ENCODE results near the gene SLC25A13.

- TF ChIP-seq NR3C1 (CRISPR knock-in tag; conservative IDR thresholded peaks at IDR 0.05; ENCODE audit: low read depth) (no peak), ATF6 (CRISPR knock-in tag; IDR thresholded peaks at IDR 0.05) (no peak), CTCF (IDR thresholded peaks at IDR 0.05) (no peak), ATF3 (CRISPR knock-in tag; conservative IDR thresholded peaks at IDR 0.05) (no peak), ZNF416 (CRISPR knock-in tag; IDR thresholded peaks at IDR 0.05) (no peak), FOXP4 (CRISPR knock-in tag; IDR thresholded peaks at IDR 0.05) (no peak), SP1 (CRISPR knock-in tag; conservative IDR thresholded peaks at IDR 0.05) (no peak), FOXK1 (CRISPR knock-in tag; IDR thresholded peaks at IDR 0.05) (no peak), KAT7 (CRISPR knock-in tag; IDR thresholded peaks at IDR 0.05; ENCODE audit: borderline replicate concordance) (no peak), ZNF138 (CRISPR knock-in tag; conservative IDR thresholded peaks at IDR 0.05) (no peak), JUN (CRISPR knock-in tag; IDR thresholded peaks at IDR 0.05) (no peak), ZNF281 (CRISPR knock-in tag; IDR thresholded peaks at IDR 0.05) (no peak)
- TF ChIP-seq, protein P1, sequence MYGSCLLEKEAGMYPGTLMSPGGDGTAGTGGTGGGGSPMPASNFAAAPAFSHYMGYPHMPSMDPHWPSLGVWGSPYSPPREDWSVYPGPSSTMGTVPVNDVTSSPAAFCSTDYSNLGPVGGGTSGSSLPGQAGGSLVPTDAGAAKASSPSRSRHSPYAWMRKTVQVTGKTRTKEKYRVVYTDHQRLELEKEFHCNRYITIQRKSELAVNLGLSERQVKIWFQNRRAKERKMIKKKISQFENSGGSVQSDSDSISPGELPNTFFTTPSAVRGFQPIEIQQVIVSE (CRISPR knock-in tag; IDR thresholded peaks at IDR 0.05; ENCODE audit: borderline replicate concordance): no peak
Measured at GRCh38 chr7:96116173-96116572, 205.7 kb downstream of the SLC25A13 start.
